ENCODE results near the gene AKR7A3.

GRCh38 chr1:19336543-19336942 is 48.0 kb upstream of the AKR7A3 start:
- TF ChIP-seq POLR2AphosphoS5 (IDR thresholded peaks at IDR 0.05; ENCODE audit: low read depth, low read length) (no peak), TAF1 (IDR thresholded peaks at IDR 0.05; ENCODE audit: borderline replicate concordance, low read depth, low read length) (no peak), POLR2A (IDR thresholded peaks at IDR 0.05; ENCODE audit: low read depth, low read length) (no peak)
